GM18519 (cell line): ENCODE measurements around the gene CAMKK1.

Source experiments
- ATAC-seq: cut with Tn5 transposase; IDR thresholded peaks from one replicate; pipeline ENCODE4 v1.9.1; 2021; ENCODE audit warnings: mild to moderate bottlenecking, moderate library complexity; ENCODE audit not compliant: unreplicated experiment, low FRiP score

Gene CAMKK1

DNA sequence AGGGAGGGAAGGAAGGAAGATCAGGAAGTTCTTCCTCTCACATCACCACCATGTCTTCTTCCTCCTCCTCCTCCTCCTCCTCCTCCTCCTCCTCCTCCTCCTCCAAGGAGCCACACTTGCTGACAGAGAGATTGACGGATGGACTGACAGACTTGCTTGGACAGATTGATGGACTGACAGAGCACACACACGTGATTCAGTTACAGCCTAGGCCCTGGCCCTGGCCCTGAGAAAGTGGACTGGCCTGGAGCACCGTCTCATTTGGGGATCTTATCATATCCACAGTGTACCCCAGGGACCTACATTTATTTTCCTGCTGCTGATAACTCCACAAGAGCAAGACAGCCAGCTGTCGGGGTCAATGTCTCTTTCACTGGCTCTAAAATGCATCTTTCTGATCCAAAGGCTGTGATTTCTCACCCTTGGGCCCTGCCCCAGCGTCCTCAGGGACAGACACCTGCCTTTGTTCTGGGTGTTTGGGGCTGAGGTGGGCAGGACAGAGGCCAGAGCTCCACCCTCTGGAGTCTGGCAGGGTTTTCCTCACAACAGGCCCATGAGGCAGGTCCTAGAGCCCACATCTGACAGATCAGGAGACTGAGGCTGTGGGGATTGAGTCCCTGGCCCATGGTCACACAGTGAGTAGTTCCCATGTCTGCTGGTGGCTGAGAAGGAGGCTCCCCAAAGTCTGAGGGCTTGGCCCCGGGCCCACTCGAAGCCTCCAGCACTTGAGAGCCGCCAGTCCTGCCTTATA, 25.7 kb upstream of the CAMKK1 start:
- no peak for ATAC-seq

DNA sequence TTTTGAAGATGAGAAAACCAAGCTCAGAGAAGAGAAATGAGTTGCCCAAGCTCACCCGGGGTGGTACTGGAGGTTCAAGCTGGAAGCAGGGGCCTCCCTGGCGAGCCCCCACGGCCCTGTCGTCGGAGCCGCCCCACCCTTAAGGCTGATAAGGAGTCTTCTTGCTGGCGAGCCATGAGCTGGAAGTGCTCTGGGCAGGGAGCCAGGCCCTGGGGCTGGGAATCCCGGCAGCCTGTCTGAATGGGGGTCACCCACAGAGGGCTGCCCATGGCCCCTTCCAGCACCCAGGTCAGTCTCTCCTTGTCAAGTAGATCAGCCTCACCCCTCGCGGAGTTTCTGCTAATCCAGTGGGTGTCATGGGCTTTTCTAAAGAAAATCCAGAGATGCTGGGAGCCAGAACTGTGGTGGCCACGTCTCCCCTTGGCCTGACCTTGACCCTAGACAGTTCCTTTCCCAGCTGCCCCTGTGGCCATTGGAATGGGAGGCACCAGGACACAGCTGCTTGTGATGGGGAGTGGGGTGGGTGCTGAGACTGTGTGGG, 24.6 kb upstream of the CAMKK1 start:
- ATAC-seq: no peak

DNA sequence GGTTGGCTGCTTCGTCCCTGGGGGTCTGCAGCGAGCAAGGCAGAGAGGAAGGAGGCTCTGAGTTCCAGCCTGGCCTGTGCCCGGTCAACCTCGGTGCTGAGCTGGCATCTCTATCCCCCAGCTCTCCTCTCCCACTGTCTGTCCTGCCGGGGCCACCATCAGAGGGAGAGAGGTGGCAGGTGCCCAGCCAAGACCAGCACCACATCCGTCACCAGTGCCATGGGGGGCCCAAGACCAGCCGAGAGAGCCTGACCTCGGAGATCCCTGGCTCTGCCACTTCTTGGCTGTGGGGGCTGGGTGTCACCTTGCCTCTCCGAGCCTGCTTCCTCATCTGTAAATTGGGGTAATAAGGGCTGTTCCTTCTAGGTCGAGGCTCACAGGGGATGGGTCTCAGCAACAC, 24.0 kb upstream of the CAMKK1 start:
- no peak for ATAC-seq

DNA sequence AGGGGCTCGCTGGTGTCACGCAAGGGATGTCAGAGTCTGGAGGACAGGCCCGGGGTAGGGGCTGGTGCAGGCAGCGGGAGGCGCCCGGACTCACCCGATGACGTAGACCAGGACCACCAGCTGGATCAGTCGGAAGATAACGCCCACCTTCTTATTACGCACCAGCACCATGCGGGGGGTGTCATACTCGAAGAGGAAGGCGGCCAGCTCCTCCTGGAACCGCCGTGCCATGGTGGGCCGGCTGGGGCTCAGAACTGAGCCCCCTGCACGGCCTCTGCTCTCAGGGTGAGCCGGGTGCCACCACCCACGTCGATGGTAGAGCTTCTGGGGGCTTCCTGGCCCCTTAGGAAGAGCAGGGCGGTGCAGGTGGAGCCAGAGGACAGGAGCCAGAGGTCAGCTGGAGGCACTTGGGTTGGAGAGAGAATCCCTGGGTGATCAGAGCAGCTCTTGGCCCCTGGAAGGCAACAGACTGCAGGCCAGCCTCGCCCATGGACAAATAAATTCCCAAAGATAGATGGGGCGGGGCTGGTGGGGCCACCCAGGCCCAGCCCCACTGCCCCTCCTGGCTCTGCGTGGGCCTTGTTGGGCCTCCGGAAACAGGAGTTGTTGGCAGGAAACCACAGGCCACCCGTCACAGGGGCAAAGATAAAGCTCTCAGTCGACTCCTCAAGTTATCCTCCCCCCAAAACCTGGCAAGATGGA, 23.3 kb upstream of the CAMKK1 start, which contains the start of gene P2RX1:
Gene P2RX1 (minus strand): TSS at position 471 of the 702 bp plus-strand sequence. CDS start 240 bp downstream, at position 231.
- no peak for ATAC-seq

DNA sequence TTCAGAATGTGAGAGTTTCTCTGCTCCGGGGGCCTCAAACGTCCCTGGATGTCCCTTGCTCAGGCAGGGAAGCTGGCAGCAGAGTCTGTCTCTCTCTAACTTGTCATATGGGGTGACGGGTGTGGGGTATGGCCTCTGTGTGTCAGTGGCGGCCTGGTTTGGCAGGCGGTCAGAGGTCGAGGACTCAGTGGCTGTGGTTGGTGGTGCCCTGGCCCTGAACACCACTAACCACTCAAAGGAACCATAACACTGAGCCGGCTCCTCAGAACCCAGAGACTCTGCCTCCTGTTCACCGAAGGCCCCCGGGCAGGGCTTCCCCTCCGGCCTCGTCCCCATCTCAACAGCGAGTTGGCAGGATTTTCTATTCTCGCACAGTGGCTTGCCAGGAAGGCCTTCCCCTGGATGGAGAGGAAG, 22.7 kb upstream of the CAMKK1 start:
- no peak for ATAC-seq

DNA sequence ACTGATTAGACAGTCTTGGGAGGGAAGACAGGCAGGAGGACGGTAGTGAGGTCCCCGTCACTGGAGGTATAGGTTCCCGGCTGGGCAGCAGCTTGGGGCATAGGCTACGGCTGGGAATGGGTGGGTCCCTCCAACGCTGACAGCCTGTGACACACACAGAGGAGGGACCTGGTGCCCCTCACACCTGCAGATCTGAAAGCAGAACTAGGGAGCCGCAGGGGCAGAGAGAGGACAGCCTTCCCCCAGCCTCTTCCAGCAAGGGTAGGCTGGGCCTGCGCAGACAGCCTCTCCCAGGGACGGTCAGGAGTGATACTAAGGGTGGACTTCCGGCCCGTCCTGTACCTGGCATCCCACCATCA, 21.4 kb upstream of the CAMKK1 start:
- no peak for ATAC-seq

DNA sequence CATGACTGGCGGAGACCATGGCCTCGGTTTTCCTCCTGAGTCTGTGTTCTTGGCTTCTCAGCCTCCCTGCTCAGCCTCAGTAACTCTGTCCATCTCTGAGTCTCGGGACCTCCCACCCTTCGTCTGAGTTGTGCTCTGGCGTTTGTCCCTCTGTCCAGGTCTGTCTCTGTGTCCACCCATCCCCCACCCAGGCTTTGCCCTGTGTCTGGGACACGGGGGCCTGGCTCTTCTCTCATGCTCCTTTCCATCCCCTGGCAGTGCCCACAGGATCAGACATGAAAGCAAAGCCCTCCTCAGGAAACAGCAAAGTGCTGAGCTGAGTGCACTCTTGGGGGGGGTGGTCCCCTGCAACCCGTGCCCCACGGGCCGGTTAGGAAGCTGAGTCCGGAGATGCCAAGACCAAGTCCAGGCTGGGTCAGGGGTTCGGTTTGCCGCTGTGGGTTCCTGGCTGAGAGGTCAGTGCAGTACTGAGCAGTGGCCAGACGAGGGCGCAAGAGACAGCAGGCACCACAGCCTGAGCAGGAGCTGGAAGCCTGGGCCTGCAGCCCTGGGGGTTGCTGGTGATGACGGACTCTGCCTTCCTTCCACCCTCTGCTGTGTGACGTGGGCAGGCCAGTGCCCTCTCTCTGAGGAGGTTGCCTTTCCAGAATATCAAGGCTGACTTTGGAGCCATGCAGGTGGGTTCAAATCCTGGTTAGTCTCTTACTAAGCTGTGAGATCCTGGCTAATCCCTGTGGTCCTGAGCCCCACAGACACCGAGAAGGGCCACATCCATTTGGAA, 20.9 kb upstream of the CAMKK1 start:
- no peak for ATAC-seq

DNA sequence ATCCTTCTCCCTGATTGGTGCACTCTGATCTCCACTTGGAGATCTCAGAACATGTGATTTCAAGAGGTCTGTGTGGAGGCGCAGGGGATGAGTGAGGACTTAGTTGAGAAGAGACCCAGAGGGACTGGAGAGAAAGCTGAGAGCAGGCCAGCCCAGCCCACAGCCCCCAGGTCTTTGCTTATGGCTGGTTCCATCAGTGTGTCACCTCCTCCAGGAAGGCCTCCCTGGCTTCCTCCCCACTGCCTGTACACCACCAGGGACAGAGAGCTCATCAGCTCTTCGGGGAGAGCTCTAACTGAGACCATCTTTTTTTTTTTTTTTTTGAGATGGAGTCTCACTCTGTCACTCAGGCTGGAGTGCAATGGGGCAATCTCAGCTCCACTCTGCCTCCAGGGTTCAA, 20.0 kb upstream of the CAMKK1 start:
- no peak for ATAC-seq

DNA sequence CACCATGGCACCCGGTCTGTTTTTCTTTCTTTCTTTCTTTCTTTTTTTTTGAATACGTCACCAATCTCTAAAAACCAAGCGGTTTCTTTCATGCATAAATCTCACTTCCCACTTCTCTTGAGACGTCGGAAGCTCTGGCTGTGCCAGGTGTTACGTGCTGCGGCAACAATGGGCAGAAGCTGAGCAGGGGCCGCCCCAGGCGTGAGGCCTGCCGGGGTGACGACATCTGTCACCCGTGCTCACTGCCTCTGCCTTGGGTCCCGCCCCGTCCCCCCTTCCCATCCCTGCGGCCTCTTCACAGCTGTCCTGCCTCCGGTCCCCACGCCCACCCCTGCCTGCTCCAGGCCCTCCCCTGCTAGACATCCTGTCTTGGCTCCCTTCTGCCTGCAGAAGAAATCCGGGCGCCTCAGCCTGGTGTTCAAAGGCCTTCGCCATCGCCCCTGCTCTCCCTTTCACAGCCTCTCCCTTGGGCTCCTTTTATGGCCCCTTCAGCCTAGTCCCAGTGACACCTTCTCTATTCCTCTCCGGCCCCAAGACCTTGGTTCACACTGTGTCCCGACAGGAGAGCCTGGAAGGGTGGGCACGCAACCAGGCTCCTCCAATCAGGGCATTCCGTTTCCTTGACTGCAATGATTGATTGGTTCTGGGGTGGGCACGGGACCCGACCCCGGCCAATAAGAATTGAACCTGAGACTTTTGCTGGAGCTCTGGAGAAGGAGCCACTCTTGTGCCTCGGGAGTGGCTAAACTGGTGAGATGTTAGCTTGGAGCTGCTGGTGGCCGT, 18.6 kb upstream of the CAMKK1 start:
- peak; percentile 54 for ATAC-seq

DNA sequence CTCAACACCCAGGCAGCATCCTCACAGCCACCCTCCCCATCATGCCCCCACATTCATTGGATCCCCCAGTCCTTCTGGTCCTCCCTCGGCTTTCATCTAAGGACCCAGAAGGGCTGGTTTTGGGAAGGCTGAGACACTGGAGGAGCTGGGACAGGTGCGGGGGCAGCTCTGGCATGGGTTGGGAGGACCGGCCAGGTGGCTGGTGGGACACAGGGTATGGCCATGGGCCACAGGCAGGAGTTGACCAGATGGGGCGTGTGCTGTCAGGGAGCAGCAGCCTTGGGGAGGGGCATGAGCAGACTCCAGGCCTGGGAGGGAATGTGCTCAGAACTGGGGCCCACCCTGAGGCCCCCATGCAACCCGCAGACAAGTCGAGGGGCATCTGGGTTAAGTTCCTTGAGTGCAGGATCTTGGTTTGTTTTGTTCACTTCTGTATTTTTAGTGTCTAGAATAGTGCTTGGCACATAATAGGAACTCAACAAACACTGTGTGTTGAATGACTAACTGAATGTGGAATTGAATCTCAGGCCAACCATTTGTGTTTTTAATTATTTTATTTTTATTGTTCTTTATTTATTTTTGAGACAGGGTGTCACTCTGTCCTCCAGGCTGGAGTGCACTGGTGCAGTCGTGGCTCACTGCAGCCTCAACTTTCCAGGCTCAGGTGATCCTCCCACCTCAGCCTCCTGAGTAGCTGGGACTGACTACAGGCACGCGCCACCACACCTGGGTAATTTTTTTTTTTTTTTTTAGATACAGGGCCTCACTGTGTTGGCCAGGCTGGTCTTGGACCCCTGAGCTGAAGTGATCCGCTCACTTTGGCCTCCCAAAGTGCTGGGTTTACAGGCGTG, 17.8 kb upstream of the CAMKK1 start:
- ATAC-seq: no peak

DNA sequence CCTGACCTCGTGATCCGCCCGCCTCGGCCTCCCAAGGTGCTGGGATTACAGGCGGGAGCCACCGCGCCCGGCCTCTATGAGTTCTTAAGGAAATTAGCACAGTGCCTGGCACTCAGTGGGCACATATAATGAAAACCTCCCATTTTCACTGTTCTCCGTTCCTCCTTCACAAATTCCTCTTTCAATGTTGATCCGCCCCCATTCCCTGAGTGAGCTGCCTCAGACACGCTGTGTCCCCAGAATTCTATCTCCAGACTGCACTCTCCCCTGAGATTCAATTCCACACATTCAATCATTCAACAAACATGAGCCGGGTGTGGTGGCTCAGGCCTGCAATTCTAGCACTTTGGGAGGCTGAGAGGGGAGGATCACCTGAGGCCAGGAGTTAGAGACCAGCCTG, 16.4 kb upstream of the CAMKK1 start:
- no peak for ATAC-seq

DNA sequence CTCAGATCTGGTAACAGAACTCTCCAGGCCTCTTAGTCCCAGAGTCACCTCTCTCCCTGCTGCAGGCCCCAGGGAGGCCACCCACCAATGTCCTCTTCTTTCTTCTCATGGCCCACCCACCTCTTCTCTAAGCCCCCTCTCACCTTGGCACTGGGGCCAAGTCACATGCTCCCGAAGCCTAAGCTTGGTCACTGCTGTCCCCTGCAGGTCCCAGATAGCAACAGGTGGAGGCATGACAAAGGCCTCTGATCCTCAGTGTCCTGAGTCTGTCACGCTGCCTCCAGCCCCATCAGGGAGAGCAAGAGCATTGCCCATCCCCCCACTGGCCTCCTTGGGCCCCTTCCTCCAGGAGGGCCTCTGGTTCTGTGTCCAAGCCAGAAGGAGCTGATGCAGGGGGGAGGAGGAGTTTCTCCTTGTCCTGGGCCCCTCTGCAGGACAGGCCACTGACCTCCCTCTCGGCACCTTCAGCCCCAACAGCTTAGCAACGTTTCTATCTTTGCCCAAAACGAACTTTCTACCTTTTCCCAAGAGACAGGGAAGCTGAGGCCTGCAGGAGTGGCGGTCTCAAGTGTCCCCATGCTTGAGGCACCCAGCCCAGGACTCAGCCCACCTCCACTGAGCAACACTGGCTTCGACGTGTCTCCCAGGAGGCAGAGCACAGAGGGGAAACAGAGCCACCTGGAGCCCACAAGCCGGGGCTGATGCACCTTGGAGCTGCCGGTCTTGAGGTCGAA, 14.8 kb upstream of the CAMKK1 start:
- ATAC-seq: no peak

DNA sequence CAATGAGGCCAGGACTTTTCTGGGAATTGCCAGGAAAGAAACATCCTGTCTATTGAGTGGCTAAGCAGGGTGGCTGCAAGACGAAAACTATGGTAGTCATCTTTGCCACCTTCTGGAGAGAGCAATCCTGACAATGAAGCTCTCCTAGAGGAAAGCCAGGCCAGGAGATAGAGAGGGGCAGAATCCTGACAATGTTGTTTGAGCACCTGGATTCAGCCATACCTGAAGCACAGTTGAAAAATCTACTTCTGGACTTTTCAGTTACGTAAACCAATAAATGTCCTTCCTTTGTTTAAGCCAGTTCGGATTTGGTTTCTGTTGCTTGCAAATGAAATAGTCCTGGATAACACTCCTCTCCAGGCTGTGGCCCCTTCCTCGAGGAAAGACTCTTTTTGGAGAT, 14.0 kb upstream of the CAMKK1 start:
- ATAC-seq: no peak

DNA sequence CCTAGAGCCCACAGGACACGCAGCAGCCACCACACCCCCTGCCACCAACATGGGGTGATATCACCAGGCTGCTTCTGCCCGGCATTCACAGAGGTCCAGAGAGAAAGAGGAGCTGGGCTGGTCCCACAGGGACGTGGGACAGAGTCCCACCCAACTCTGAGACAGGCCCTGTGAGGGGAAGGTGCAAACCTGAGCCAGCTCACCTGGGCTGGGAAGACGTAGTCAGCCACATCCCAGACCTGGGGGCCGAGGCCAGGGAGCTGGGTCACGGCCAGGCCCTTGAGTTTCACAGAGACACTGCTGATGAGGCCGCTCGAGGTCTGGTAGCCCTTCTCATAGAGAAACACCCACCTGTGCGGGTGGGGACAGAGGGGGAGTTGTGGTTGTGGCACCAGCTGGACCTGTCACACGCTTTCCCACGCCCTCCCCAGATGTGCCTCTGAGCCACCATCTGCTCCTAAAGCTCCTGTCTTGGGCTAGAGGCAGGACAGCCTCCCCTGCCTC, 12.2 kb upstream of the CAMKK1 start:
- no peak for ATAC-seq

DNA sequence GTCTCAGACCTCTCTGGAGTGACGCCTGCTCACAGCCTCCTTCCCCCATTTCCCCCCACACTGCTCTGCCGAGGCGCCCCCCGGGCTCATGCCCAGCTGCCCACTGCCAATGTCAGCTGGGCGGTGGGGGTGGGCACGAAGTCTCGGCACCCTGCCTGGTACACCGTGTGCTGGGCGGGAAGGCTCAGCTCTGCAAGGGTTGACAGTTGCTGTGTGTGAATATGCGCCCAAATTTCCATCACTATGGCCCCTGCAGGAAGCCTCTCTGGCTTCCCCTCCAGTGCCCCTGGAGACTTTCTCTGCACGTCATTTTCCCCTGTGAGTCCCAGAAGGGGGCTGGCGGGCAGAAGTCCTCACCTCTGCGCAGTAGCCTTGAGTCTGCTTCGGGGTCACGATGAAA, 11.6 kb upstream of the CAMKK1 start:
- ATAC-seq: no peak

DNA sequence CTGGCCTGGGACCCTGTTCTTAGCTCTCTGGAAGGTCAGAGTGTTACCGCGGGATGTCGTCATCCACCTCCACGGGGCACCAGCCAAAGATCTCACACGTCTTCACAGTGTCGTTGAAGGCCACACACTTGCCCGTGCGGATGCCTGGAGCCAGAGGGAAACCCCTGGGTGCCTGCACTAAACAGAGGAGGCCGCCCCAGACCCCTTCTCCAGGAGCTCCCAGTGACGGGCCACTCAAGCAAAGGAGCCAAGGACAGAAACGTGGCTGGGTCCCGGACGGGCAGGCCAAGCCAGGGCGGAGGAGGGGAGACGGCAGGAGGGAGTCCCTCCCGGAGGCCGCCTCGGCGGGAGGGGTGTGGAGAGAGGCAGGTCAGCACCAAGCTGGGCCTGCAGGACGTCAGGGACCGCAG, 11.0 kb upstream of the CAMKK1 start:
- ATAC-seq: no peak

DNA sequence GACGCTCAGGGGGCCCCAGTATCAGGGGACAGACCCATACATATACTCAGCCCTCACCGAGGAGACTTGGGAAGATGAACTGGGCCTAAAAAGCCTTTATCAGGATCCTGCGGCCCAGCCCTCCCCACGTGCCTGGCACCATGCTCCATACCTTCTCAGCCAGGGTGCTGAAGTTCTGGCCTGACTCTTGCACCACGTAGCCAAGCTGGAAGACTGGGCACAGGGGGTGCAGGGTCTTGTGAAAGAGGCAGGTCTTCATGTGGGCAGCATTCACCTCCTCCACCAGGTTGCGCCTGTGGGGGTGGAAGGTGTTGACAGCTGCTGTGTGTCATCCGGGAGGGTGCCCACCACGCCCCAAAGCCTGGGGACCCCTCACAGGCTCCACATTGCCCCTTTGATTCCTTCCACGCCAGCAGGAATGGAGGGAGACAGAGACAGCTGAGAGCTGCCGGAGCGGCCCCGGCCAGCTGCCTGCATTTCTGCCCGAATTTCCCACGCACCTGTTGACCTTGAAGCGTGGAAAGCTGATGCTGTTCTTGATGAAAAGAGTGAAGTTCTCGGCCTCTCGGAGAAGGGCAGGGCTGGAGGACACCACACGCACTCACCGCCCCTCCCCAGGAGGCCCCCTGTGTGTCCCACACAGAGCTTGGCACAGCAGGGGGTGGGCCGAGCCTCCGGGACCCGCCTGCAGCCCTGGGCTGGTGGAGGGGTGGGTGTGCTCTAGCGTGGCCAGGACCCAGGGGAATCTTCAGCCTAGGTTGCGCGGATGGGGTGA, 10.4 kb upstream of the CAMKK1 start:
- no peak for ATAC-seq

DNA sequence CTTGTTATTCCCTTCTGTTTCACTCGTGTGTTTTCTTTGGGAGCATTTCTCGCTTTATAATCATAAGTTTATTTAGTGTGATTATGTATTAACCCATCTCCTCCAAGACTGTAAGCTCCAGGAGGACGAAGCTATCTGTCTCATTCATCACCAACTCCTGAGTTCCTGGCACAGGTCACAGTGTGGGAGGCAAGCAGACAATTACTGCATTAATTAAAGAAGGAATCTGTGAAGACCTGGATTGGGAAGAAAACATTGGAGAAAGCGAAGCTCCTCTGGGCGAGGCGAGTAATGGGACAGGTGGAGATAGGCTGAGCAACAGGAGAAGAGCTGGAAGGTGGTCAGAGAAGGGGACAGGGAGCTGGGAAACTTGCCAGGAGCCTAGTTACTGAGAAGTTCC, 7.8 kb upstream of the CAMKK1 start:
- no peak for ATAC-seq
